ENCODE data around the gene LDHA. TPM values are rescaled to one million over a fixed set of nuclear protein-coding genes. Genes with fewer than 3 reads are reported as not detected.
A peak's percentile ranks its signal among the peaks of the same experiment; 100 is the strongest.

Gene LDHA
- total and polyA plus RNA-seq, 3 donors from 2014 or later = 155 to 353 (median 174) TPM

GRCh38 chr11:18449251-18449650 lies 54.9 kb downstream of the LDHA start:
- TF ChIP-seq POLR2A (IDR thresholded peaks at IDR 0.05) = no peak
- TF ChIP-seq CTCF (IDR thresholded peaks at IDR 0.05) = no peak

GRCh38 chr11:18452927-18453326 lies 58.6 kb downstream of the LDHA start:
- Histone ChIP-seq H3K27ac (no peak overlapping the region), H3K27me3 (no peaks in the 10 kb centered on the region), H3K36me3 (ENCODE audit: low read depth, missing control alignments) (no peaks in the 10 kb centered on the region), H3K9me3 (no peaks in the 10 kb centered on the region), H3K4me3 (no peak overlapping the region), H3K4me1 (no peaks in the 10 kb centered on the region)
- no peak for TF ChIP-seq POLR2A (IDR thresholded peaks at IDR 0.05)
- no peak for TF ChIP-seq CTCF (IDR thresholded peaks at IDR 0.05)
- intact Hi-C loops (cut with DNase I; ENCODE audit: low total_unique reads) = no loop called here
- WGBS, 2 donors = 86 to 89% methylated on average over 2 of the region's 2 CpGs
- DNase-seq = no peak

More at GRCh38 chr11:18449251-18449650, 54.9 kb downstream of the LDHA start:
- Histone ChIP-seq H3K9me3 (no peaks in the 10 kb centered on the region), H3K27me3 (no peaks in the 10 kb centered on the region), H3K4me3 (no peak overlapping the region), H3K27ac (no peak overlapping the region), H3K36me3 (ENCODE audit: low read depth, missing control alignments) (no peaks in the 10 kb centered on the region), H3K4me1 (no peaks in the 10 kb centered on the region)
- intact Hi-C loops (cut with DNase I; ENCODE audit: low total_unique reads) = no loop called here
- DNase-seq = no peak
- WGBS, 2 donors = 83 to 90% methylated on average over 3 of the region's 3 CpGs

- peak within 1 kb of the TSS; percentile 7 to 50 for H3K4me3 ChIP-seq
- H3K27me3 ChIP-seq = no peaks in the 10 kb centered on the region
- H3K36me3 ChIP-seq (ENCODE audit: low read depth, missing control alignments) = no peaks in the 10 kb centered on the region
- no peaks in the 10 kb centered on the region for H3K4me1 ChIP-seq
- DNase-seq = peak; percentile 54
- no peaks in the 10 kb centered on the region for H3K9me3 ChIP-seq
- no peak for TF ChIP-seq CTCF (IDR thresholded peaks at IDR 0.05)
- TF ChIP-seq POLR2A (IDR thresholded peaks at IDR 0.05) = no peak
- no peak within 1 kb of the TSS for H3K27ac ChIP-seq
- intact Hi-C loops (cut with DNase I; ENCODE audit: low total_unique reads) = no loop called here
- WGBS, 2 donors = 43 to 66% methylated on average over 23 to 39 of the region's 47 CpGs
These were observed 61.5 kb downstream of the LDHA start, which contains the start of gene LDHAL6A for GRCh38 chr11:18455686-18456372. LDHAL6A (plus strand) TSS chr11:18455856; CDS start chr11:18456681, 825 bp downstream.

- DNase-seq = no peak
- 60 to 62% methylated on average over 3 of the region's 3 CpGs for WGBS, 2 donors
- H3K4me3 ChIP-seq = no peak overlapping the region
- H3K27ac ChIP-seq = no peak overlapping the region
- H3K36me3 ChIP-seq (ENCODE audit: low read depth, missing control alignments) = no peaks in the 10 kb centered on the region
- no peaks in the 10 kb centered on the region for H3K9me3 ChIP-seq
- no peaks in the 10 kb centered on the region for H3K27me3 ChIP-seq
- no peaks in the 10 kb centered on the region for H3K4me1 ChIP-seq
- intact Hi-C loops (cut with DNase I; ENCODE audit: low total_unique reads) = no loop called here
- TF ChIP-seq CTCF (IDR thresholded peaks at IDR 0.05) (no peak), POLR2A (IDR thresholded peaks at IDR 0.05) (no peak)
These were observed 63.1 kb downstream of the LDHA start for GRCh38 chr11:18457450-18457849.

Small RNA genes within 50 kb of the gene (microRNA-seq; reads per million reads assigned to microRNA genes)
- 0 to 0.70 reads per million in 2 donors for gene MIR3159 (ENCODE audit: borderline number of aligned reads in 2 of 2, borderline replicate concordance in 1 of 2)

Small RNA genes within 50 kb of the gene (small RNA-seq; reads per million reads assigned to genes)
- gene MIR3159 = 0.09 to 0.18 reads per million in 2 donors

Other genes starting within 250 kb of the LDHA start
- not detected for gene MRGPRX4, start 221.7 kb upstream of the LDHA start, total RNA-seq
- not detected for gene MRGPRX4, start 221.7 kb upstream of the LDHA start, polyA plus RNA-seq (ENCODE audit: insufficient read depth, low read depth, low replicate concordance)
- not detected for gene SAA4, start 157.8 kb upstream of the LDHA start, total RNA-seq
- 0.84 TPM for gene SAA4, start 157.8 kb upstream of the LDHA start, polyA plus RNA-seq (ENCODE audit: insufficient read depth, low read depth, low replicate concordance)
- gene SAA2, start 145.9 kb upstream of the LDHA start, total RNA-seq = 1 to 10 TPM; 1.7 to 2.4 TPM
- gene SAA2, start 145.9 kb upstream of the LDHA start, polyA plus RNA-seq (ENCODE audit: insufficient read depth, low read depth, low replicate concordance) = 2.1 TPM
- gene SAA1, start 128.3 kb upstream of the LDHA start, total RNA-seq = not detected
- 6.2 TPM for gene SAA1, start 128.3 kb upstream of the LDHA start, polyA plus RNA-seq (ENCODE audit: insufficient read depth, low read depth, low replicate concordance)
- 100 to 1,000 TPM in 1 of 2 donors, 10 to 100 TPM in 1; 97.7 to 111 TPM for gene HPS5, start 72.4 kb upstream of the LDHA start, total RNA-seq
- 44.0 TPM for gene HPS5, start 72.4 kb upstream of the LDHA start, polyA plus RNA-seq (ENCODE audit: insufficient read depth, low read depth, low replicate concordance)
- 100 to 1,000 TPM; 103 to 111 TPM for gene GTF2H1, start 72.0 kb upstream of the LDHA start, total RNA-seq
- 79.2 TPM for gene GTF2H1, start 72.0 kb upstream of the LDHA start, polyA plus RNA-seq (ENCODE audit: insufficient read depth, low read depth, low replicate concordance)
- 100 to 1,000 TPM; 115 to 135 TPM for gene LDHC, start 17.8 kb downstream of the LDHA start, total RNA-seq
- gene LDHC, start 17.8 kb downstream of the LDHA start, polyA plus RNA-seq (ENCODE audit: insufficient read depth, low read depth, low replicate concordance) = 815 TPM
- gene LDHAL6A, start 61.3 kb downstream of the LDHA start, total RNA-seq = 1 to 10 TPM; 2.4 to 4.7 TPM
- 13.0 TPM for gene LDHAL6A, start 61.3 kb downstream of the LDHA start, polyA plus RNA-seq (ENCODE audit: insufficient read depth, low read depth, low replicate concordance)
- gene TSG101, start 132.4 kb downstream of the LDHA start, total RNA-seq = 10 to 100 TPM; 92.6 to 95.1 TPM
- gene TSG101, start 132.4 kb downstream of the LDHA start, polyA plus RNA-seq (ENCODE audit: insufficient read depth, low read depth, low replicate concordance) = 161 TPM
- gene UEVLD, start 194.2 kb downstream of the LDHA start, total RNA-seq = 10 to 100 TPM; 21.9 to 25.7 TPM
- 15.1 TPM for gene UEVLD, start 194.2 kb downstream of the LDHA start, polyA plus RNA-seq (ENCODE audit: insufficient read depth, low read depth, low replicate concordance)
- 100 to 1,000 TPM in 1 of 2 donors, 10 to 100 TPM in 1; 72.3 to 202 TPM for gene MISFA, start 205.2 kb downstream of the LDHA start, total RNA-seq
- gene MISFA, start 205.2 kb downstream of the LDHA start, polyA plus RNA-seq (ENCODE audit: insufficient read depth, low read depth, low replicate concordance) = 483 TPM
- 10 to 100 TPM; 23.9 to 28.2 TPM for gene SPTY2D1, start 239.8 kb downstream of the LDHA start, total RNA-seq
- gene SPTY2D1, start 239.8 kb downstream of the LDHA start, polyA plus RNA-seq (ENCODE audit: insufficient read depth, low read depth, low replicate concordance) = 11.5 TPM